Pancreas (tissue), 10 donors: ENCODE results near the gene MRM1. TPM values are rescaled to one million over a fixed set of nuclear protein-coding genes. Genes with fewer than 3 reads are reported as not detected.
A peak's percentile ranks its signal among the peaks of the same experiment; 100 is the strongest.

Source experiments
- ATAC-seq, 4 donors: fragments of 200-7000 bp; cut with Tn5 transposase; one replicate each; pipeline versions ENCODE4 v1.8.0 to v1.9.1; 2020; ENCODE audit warnings: mild to moderate bottlenecking in 4 of 4, moderate library complexity in 4 of 4
- DNase-seq, 6 donors: peaks; one replicate each; pipeline ENCODE4 v3.0.0-alpha.2; 2020
- FAIRE-seq: peaks from 2 replicates; lab custom pipeline; 2012; peaks lifted over from hg19 to GRCh38; lab: Jason Lieb, UNC
- H3K27ac ChIP-seq, 4 donors: fragments of 200-600 bp; sonication (generic); 1 replicate in 3 of 4; 2 replicates in 1 of 4; pipeline versions ENCODE4 v1.5.0 to v1.8.0; 2020
- H3K27me3 ChIP-seq, 4 donors: fragments of 200-600 bp; one replicate each; pipeline ENCODE4 v1.8.0; 2021
- H3K36me3 ChIP-seq, 3 donors: fragments of 200-600 bp; sonication (generic) in 1 of 3; one replicate each; pipeline versions ENCODE4 v1.5.0 to v1.8.0; 2020 to 2021
- H3K4me1 ChIP-seq, 3 donors: fragments of 200-600 bp; one replicate each; pipeline ENCODE4 v1.8.0; 2021
- H3K4me3 ChIP-seq, 4 donors: fragments of 200-600 bp; sonication (generic) in 2 of 4; one replicate each; pipeline versions ENCODE4 v1.5.0 to v1.8.0; 2020 to 2021
- H3K9me3 ChIP-seq, 4 donors: fragments of 200-600 bp; one replicate each; pipeline ENCODE4 v1.8.0; 2021
- CTCF ChIP-seq, 4 donors: fragments of 200-600 bp; sonication (generic) in 3 of 4; IDR thresholded peaks; one replicate each; pipeline versions ENCODE4 v1.5.0 to v1.8.0; 2021; ENCODE audit warnings: antibody characterized with exemption in 4 of 4
- WGBS, 2 donors: extraction: QIAGEN DNeasy Blood & Tissue Kit; methylation state at CpG; one replicate each; pipeline ENCODE4 v1.1.7; 2013; 5-methylcytosine and 5-hydroxymethylcytosine counted together
- intact Hi-C, 3 donors: fragments of 100-400 bp; cut with DNase I; formaldehyde crosslinking; loops; one replicate each; pipeline versions ENCODE4 v1.11.1 to v1.14.2; 2022
- polyA plus RNA-seq, 2 donors: library from polyadenylated mRNA; stranded (reverse); fragments of 200-250 nt; gene quantifications; one replicate each; pipeline ENCODE4 v1.2.3, GENCODE V29; 2013
- total RNA-seq, 6 donors: library from RNA; stranded (reverse); fragmentation: NEBNext Ultra II Directional in 4 of 6; extraction: Animal tissue kit (Norgen Biotek cat#: 25700) in 4 of 6; gene quantifications; one replicate each; pipeline versions ENCODE4 v1.2.1 to v1.2.4, GENCODE V29; 2021 to 2023
- donor health status: healthy with polysubstance abuse.
- donor health status: DM: no; HTN: no; CAD: no; lungs with moderate emphysema.
- donor health status: DM: no; HTN: no; CAD: no.
- donor health status: control.
- donor health status: control.
- donor health status: Bipolar disorder and iron deficiency.
- donor health status: DM: yes; HTN: yes; CAD: no.
- donor health status: DM: no; HTN: no; CAD: no.
- donor health status: DM: no; HTN: no; CAD: no.
- donor health status: DM: yes; HTN: yes; CAD: no.

The MRM1 gene
- total and polyA plus RNA-seq, 8 donors: 2.5 to 7.5 (median 4.7) TPM

DNA sequence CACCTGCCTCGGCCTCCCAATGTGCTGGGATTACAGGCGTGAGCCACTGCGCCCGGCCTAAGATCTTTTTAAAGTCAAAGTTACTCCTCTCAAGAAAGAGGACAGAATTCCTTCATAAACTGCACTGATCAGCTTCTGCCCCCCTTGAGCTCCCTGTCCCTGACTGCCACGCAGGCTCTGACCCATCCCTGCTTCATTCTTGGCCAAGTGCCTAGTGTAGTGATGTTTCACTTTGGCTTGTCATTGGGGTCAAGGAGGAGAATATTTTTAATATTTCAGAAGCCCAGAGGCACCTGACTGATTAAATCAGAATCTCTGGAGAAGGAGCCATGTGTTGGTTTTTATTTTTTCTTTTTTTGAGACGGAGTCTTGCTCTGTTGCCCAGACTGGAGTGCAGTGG, 9.1 kb downstream of the MRM1 start:
- ATAC-seq (no peak), FAIRE-seq (no peak), DNase-seq (no peak)
- TF ChIP-seq CTCF (IDR thresholded peaks at IDR 0.05): no peak
- no peak overlapping the region for H3K4me3 ChIP-seq
- H3K27ac ChIP-seq: no peak overlapping the region
- no peaks in the 10 kb centered on the region for H3K36me3 ChIP-seq
- H3K9me3 ChIP-seq: no peaks in the 10 kb centered on the region
- H3K4me1 ChIP-seq: no peaks in the 10 kb centered on the region
- no peaks in the 10 kb centered on the region for H3K27me3 ChIP-seq
- WGBS, 2 donors: 82 to 83% methylated on average over 6 of the region's 6 CpGs
- intact Hi-C loops: no loop called here

DNA sequence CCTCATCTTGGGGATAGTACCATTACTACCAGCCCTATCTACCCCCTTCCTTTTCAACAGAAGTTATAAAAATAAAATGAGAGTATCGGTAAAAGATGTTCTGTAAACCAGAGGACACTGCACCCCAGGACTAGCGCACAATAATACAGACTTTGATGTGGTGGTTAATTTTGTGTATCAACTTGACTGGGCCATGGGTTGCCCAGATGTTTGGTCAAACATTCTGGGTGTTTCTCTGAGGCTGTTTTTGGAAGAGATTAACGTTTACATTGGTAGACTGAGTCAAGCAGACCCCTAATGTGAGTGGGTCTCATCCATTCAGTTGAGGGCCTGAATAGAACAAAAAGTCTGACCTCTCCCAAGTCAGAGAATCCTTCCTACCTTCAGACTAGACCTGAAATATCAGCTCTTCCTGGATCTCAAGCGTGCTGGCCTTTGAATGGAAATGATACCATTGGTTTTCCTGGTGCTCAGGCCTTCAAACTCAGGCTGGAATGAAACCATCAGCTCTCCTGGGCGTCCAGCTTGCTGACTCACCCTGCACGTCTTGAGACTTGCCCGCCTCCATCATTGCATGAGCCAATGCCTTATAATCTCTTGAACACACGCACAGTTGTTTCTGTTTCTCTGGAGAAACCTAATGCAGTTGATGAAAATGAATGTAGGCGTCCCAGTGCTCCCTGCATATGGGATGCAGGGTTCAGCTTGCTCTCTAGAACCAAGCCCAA, 10.1 kb downstream of the MRM1 start:
- no peak for FAIRE-seq
- Histone ChIP-seq H3K4me1 (no peaks in the 10 kb centered on the region), H3K4me3 (no peak overlapping the region), H3K27ac (no peak overlapping the region), H3K27me3 (no peaks in the 10 kb centered on the region), H3K36me3 (no peaks in the 10 kb centered on the region), H3K9me3 (no peaks in the 10 kb centered on the region)
- intact Hi-C loops: no loop called here
- DNase-seq: no peak
- ATAC-seq: no peak
- WGBS, 2 donors: 75 to 82% methylated on average over 9 of the region's 9 CpGs
- no peak for TF ChIP-seq CTCF (IDR thresholded peaks at IDR 0.05)

GRCh38 chr17:36612323-36612722, 10.9 kb downstream of the MRM1 start:
- DNase-seq (no peak), FAIRE-seq (no peak), ATAC-seq (no peak)
- WGBS, 2 donors: 53 to 63% methylated on average over 3 of the region's 3 CpGs
- Histone ChIP-seq H3K36me3 (no peaks in the 10 kb centered on the region), H3K9me3 (no peaks in the 10 kb centered on the region), H3K27ac (no peak overlapping the region), H3K4me3 (no peak overlapping the region), H3K4me1 (no peaks in the 10 kb centered on the region), H3K27me3 (no peaks in the 10 kb centered on the region)
- TF ChIP-seq CTCF (IDR thresholded peaks at IDR 0.05): no peak
- intact Hi-C loops: no loop called here

DNA sequence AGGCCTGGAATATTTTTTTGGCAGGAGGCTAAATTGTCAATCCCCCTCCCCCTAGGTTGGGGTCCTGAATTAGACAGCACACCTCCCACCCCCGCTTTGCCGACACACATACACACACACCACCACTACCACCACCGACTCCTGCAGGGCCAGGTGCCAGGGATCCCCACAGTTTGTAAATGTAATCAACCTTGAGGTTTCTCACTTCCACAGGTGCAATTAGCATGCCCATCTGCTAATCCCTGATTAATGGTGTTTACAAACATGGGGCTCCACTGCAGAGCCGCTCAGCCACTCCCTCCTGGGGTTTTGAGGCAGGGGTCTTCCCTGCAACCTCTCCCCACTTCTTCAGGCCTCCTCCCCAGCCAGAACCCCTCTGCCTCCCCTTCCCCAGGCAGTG, 11.8 kb downstream of the MRM1 start:
- ATAC-seq: peak in 2 of 4 donors; percentile 14 to 15
- 41 to 49% methylated on average over 4 of the region's 4 CpGs for WGBS, 2 donors
- no peak for DNase-seq
- H3K4me1 ChIP-seq: no peaks in the 10 kb centered on the region
- intact Hi-C loops: no loop called here
- no peak overlapping the region for H3K27ac ChIP-seq
- FAIRE-seq: no peak
- no peak for TF ChIP-seq CTCF (IDR thresholded peaks at IDR 0.05)
- H3K36me3 ChIP-seq: no peaks in the 10 kb centered on the region
- H3K9me3 ChIP-seq: no peaks in the 10 kb centered on the region
- H3K27me3 ChIP-seq: no peaks in the 10 kb centered on the region
- H3K4me3 ChIP-seq: no peak overlapping the region

GRCh38 chr17:36614081-36614480, 12.7 kb downstream of the MRM1 start:
- H3K27me3 ChIP-seq: no peaks in the 10 kb centered on the region
- no peak for ATAC-seq

More at GRCh38 chr17:36614081-36614480, 12.7 kb downstream of the MRM1 start:
- DNase-seq: no peak
- no peak for FAIRE-seq
- Histone ChIP-seq H3K9me3 (no peaks in the 10 kb centered on the region), H3K36me3 (no peaks in the 10 kb centered on the region), H3K27ac (no peak overlapping the region), H3K4me1 (no peaks in the 10 kb centered on the region), H3K4me3 (no peak overlapping the region)
- no peak for TF ChIP-seq CTCF (IDR thresholded peaks at IDR 0.05)
- intact Hi-C loops: no loop called here
- WGBS, 2 donors: 60 to 63% methylated on average over 7 of the region's 7 CpGs
